H1 (cell line): Measurements from ENCODE around the gene ADK. TPM values are rescaled to one million over a fixed set of nuclear protein-coding genes. Genes with fewer than 3 reads are reported as not detected.

Experiments
- CBX8 ChIP-seq: fragments of 300-800, 300-1000 bp; sonication (generic); IDR thresholded peaks from 2 replicates; pipeline ENCODE4 v1.7.1; 2016; ENCODE audit warnings: low read depth, low read length, borderline replicate concordance
- CHD7 ChIP-seq: fragments of 300-600 bp; sonication (generic); IDR thresholded peaks from 2 replicates; pipeline ENCODE4 v1.7.1; 2012; ENCODE audit warnings: low read length, moderate library complexity, mild to moderate bottlenecking, inconsistent platforms; ENCODE audit not compliant: insufficient replicate concordance
- CREB1 ChIP-seq: IDR thresholded peaks from 2 replicates; pipeline ENCODE4 v1.6.1; 2012; ENCODE audit warnings: inconsistent platforms
- JUN ChIP-seq: IDR thresholded peaks from 2 replicates; pipeline ENCODE4 v1.6.1; 2011; ENCODE audit warnings: low read depth, mild to moderate bottlenecking, improper control_type of control experiment, low read length
- MAX ChIP-seq: IDR thresholded peaks from 2 replicates; pipeline ENCODE4 v1.6.1; 2012; ENCODE audit warnings: inconsistent platforms
- NANOG ChIP-seq: IDR thresholded peaks from 2 replicates; pipeline ENCODE4 v1.6.1; 2011; ENCODE audit warnings: low read length, low read depth, mild to moderate bottlenecking, inconsistent platforms; ENCODE audit not compliant: insufficient read depth, poor library complexity, severe bottlenecking
- RAD21 ChIP-seq, 2 experiments: IDR thresholded peaks in 1 of 2; conservative IDR thresholded peaks in 1 of 2; 2 replicates each; pipeline ENCODE4 v1.6.1; 2011; ENCODE audit warnings: low read depth in 2 of 2, low read length in 2 of 2, improper control_type of control experiment in 1 of 2, inconsistent platforms in 1 of 2, mild to moderate bottlenecking in 1 of 2, moderate library complexity in 1 of 2
- YY1 ChIP-seq: IDR thresholded peaks from 2 replicates; pipeline ENCODE4 v1.6.1; 2011; ENCODE audit warnings: low read depth, mild to moderate bottlenecking, low read length
- polyA plus RNA-seq, 7 experiments: library from polyadenylated mRNA; depleted of rRNA in 3 of 7; stranded (reverse) in 5 of 7; unstranded in 2 of 7; fragments of >200 nt in 5 of 7; fragments of 200-250 nt in 2 of 7; gene quantifications; 1 replicate in 5 of 7; 2 replicates in 1 of 7; 4 replicates in 1 of 7; pipeline versions ENCODE4 v1.2.1 to v1.2.3, GENCODE V29; 2011 to 2013; ENCODE audit warnings: missing spikeins in 2 of 7, mixed read lengths in 2 of 7
- total RNA-seq: library from RNA; stranded (reverse); fragmentation: NEBNext Ultra II Directional; extraction: Animal tissue kit (Norgen Biotek cat#: 25700); gene quantifications from 2 replicates; pipeline ENCODE4 v1.2.1, GENCODE V29; 2021

The ADK gene
- total and polyA plus RNA-seq, 2 of the 8 experiments (the other 6 are each of a cell fraction or from before 2014, with no cell fraction given): 12.3 to 42.4 TPM

- TF ChIP-seq CHD7 (no peak), CREB1 (no peak; the same call in 1 of the 2 replicates), MAX (peak; percentile 73), RAD21 (IDR thresholded peaks at IDR 0.05 in 1 of 2, conservative IDR thresholded peaks at IDR 0.05 in 1 of 2; ENCODE audit: low read depth in 2 of 2, low read length in 2 of 2) (peak in 1 of 2 experiments; percentile 41; a peak in 2 of 4 replicates), JUN (peak; percentile 49; the same call in 1 of the 2 replicates), YY1 (0 out of 2 replicates have a peak, but pooled peaks have one; percentile 17), NANOG (no peak), CBX8 (no peak)
These were observed at the start of gene ADK (continued) for GRCh38 chr10:74150990-74151878.
